ENCODE measurements around the gene AKAP6. TPM values are rescaled to one million over a fixed set of nuclear protein-coding genes. Genes with fewer than 3 reads are reported as not detected.

AKAP6 gene
- total RNA-seq, 1 donor from 2014 or later: 8.5 TPM

GRCh38 chr14:32800320-32800719 is 471.2 kb downstream of the AKAP6 start:
- H3K4me1 Mint-ChIP-seq: no peaks in the 10 kb centered on the region
- no peak overlapping the region for H3K27ac Mint-ChIP-seq
- H3K9me3 Mint-ChIP-seq: peaks cover 80% of the 10 kb centered on the region
- peaks cover 16% of the 10 kb centered on the region for H3K36me3 Mint-ChIP-seq
- TF ChIP-seq, protein P1, sequence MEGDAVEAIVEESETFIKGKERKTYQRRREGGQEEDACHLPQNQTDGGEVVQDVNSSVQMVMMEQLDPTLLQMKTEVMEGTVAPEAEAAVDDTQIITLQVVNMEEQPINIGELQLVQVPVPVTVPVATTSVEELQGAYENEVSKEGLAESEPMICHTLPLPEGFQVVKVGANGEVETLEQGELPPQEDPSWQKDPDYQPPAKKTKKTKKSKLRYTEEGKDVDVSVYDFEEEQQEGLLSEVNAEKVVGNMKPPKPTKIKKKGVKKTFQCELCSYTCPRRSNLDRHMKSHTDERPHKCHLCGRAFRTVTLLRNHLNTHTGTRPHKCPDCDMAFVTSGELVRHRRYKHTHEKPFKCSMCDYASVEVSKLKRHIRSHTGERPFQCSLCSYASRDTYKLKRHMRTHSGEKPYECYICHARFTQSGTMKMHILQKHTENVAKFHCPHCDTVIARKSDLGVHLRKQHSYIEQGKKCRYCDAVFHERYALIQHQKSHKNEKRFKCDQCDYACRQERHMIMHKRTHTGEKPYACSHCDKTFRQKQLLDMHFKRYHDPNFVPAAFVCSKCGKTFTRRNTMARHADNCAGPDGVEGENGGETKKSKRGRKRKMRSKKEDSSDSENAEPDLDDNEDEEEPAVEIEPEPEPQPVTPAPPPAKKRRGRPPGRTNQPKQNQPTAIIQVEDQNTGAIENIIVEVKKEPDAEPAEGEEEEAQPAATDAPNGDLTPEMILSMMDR (IDR thresholded peaks at IDR 0.05; ENCODE audit: unreplicated experiment): no peak
- no peak for DNase-seq (ENCODE audit: low spot score in 2 of 2, unreplicated experiment in 2 of 2)
- H3K4me3 Mint-ChIP-seq: no peak overlapping the region
- no peaks in the 10 kb centered on the region for H3K27me3 Mint-ChIP-seq (ENCODE audit: low read depth)

DNA sequence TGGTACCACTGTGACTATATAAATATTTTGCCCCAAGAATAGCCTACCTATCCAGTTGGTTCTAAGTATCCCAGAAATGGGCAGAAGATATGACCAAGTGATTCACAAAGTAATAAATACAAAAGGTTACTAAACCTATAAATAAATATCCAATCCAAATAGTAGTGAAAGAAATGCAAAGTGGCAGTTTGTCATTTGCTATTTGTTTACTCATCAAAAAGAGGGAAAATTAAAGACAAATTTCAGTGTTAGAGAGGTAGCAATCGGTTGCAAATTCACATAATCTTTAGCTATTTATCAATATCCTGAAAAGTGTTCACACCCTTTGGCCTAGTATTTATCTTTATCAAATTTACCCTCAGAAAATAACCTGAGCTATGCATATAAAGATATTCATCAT is 473.2 kb downstream of the AKAP6 start:
- H3K27me3 Mint-ChIP-seq (ENCODE audit: low read depth): no peaks in the 10 kb centered on the region
- peaks cover 69% of the 10 kb centered on the region for H3K9me3 Mint-ChIP-seq
- TF ChIP-seq, protein P1 (IDR thresholded peaks at IDR 0.05; ENCODE audit: unreplicated experiment): no peak
- H3K27ac Mint-ChIP-seq: no peak overlapping the region
- no peak overlapping the region for H3K4me3 Mint-ChIP-seq
- no peaks in the 10 kb centered on the region for H3K4me1 Mint-ChIP-seq
- no peak for DNase-seq (ENCODE audit: low spot score in 2 of 2, unreplicated experiment in 2 of 2)
- peaks cover 17% of the 10 kb centered on the region for H3K36me3 Mint-ChIP-seq

DNA sequence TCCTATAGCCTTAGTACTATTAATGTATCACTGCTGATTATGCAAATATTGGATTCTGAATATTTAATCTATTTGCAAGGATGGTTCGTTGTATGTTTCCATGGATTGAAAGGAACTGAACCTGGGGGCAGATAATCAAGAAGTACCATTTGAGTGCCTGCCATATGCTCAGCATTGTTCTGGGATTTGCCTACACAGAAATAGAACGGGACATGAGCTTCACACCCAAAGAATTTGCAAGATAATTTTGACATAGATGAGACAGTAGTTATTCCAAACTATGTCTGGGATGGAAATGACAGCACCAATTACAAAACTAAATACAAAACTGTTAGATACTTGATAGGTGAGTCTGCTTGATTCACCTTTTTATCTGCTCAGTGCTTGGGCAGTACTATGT is 476.9 kb downstream of the AKAP6 start:
- H3K36me3 Mint-ChIP-seq: peaks cover 17% of the 10 kb centered on the region
- H3K4me1 Mint-ChIP-seq: peaks cover 7% of the 10 kb centered on the region
- no peak overlapping the region for H3K4me3 Mint-ChIP-seq
- H3K27me3 Mint-ChIP-seq (ENCODE audit: low read depth): no peaks in the 10 kb centered on the region
- H3K27ac Mint-ChIP-seq: no peak overlapping the region
- TF ChIP-seq, protein P1 (IDR thresholded peaks at IDR 0.05; ENCODE audit: unreplicated experiment): no peak
- no peak for DNase-seq (ENCODE audit: low spot score in 2 of 2, unreplicated experiment in 2 of 2)
- H3K9me3 Mint-ChIP-seq: peaks cover 39% of the 10 kb centered on the region

DNA sequence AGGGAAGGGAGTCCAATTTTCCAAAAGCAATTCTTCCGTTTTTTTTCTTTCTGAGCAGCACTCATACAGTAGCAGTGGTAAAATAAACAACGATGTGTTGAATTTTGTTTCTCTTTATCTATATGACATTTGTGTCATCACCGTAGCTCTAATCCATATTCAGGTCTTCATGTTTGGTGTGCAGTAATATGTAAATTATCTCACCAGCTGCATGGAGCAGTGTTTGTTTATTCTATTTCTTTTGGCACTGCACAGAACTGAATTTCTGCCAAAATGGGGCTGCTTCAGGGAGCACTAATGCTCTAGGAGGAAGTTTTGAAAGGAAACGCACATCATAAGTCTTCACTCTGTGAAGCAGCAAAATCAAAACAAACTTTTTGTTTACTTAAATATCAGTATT is 479.5 kb downstream of the AKAP6 start:
- peaks cover 23% of the 10 kb centered on the region for H3K9me3 Mint-ChIP-seq
- TF ChIP-seq, protein P1 (IDR thresholded peaks at IDR 0.05; ENCODE audit: unreplicated experiment): no peak
- peaks cover 14% of the 10 kb centered on the region for H3K36me3 Mint-ChIP-seq
- no peak for DNase-seq (ENCODE audit: low spot score in 2 of 2, unreplicated experiment in 2 of 2)
- H3K4me3 Mint-ChIP-seq: no peak overlapping the region
- H3K4me1 Mint-ChIP-seq: peaks cover 23% of the 10 kb centered on the region
- H3K27me3 Mint-ChIP-seq (ENCODE audit: low read depth): no peaks in the 10 kb centered on the region
- H3K27ac Mint-ChIP-seq: no peak overlapping the region

GRCh38 chr14:32809255-32809654 is 480.2 kb downstream of the AKAP6 start:
- peaks cover 8% of the 10 kb centered on the region for H3K36me3 Mint-ChIP-seq
- TF ChIP-seq, protein P1 (IDR thresholded peaks at IDR 0.05; ENCODE audit: unreplicated experiment): no peak
- no peak overlapping the region for H3K27ac Mint-ChIP-seq
- no peak for DNase-seq (ENCODE audit: low spot score in 2 of 2, unreplicated experiment in 2 of 2)
- peaks cover 17% of the 10 kb centered on the region for H3K9me3 Mint-ChIP-seq
- H3K4me3 Mint-ChIP-seq: no peak overlapping the region
- H3K27me3 Mint-ChIP-seq (ENCODE audit: low read depth): peaks cover under 1% of the 10 kb centered on the region
- peaks cover 26% of the 10 kb centered on the region for H3K4me1 Mint-ChIP-seq

DNA sequence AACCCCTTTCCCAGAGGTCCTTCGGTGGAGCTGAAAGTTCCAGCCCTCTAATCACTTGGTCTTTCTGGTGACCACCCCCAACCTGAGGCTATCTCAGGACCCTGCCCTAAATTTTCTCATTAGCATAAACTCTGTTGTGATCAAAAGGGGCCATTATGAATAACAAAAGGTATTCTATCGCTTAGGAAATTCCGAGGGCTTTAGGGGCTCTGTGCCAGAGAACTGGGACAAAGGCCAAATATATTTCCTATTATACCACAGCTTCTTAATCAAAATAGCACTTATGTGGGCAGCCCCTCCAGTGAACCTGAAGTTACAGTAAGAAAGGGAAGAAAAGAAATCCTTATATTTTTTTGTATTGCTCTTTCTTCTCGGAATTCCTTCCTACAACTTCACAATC is 484.3 kb downstream of the AKAP6 start:
- peaks cover 26% of the 10 kb centered on the region for H3K4me1 Mint-ChIP-seq
- peaks cover 8% of the 10 kb centered on the region for H3K27me3 Mint-ChIP-seq (ENCODE audit: low read depth)
- TF ChIP-seq, protein P1 (IDR thresholded peaks at IDR 0.05; ENCODE audit: unreplicated experiment): no peak
- no peak overlapping the region for H3K4me3 Mint-ChIP-seq
- no peaks in the 10 kb centered on the region for H3K36me3 Mint-ChIP-seq
- DNase-seq (ENCODE audit: low spot score in 2 of 2, unreplicated experiment in 2 of 2): no peak
- H3K27ac Mint-ChIP-seq: no peak overlapping the region
- no peaks in the 10 kb centered on the region for H3K9me3 Mint-ChIP-seq

All from mesothelial cell of epicardium (in vitro differentiated cells).